Measurements from ENCODE around the gene PPIG.
"Not testable (repeated sequence)": the region's sequence is repeated elsewhere in the genome, so short reads cannot be mapped to it uniquely, and the experiment has no call there.

PPIG gene

GRCh38 chr2:169596546-169596945, 12.4 kb downstream of the PPIG start:
- DNase-seq: not testable (repeated sequence)

- DNase-seq: no peak
Observed at GRCh38 chr2:169598982-169599381, 14.8 kb downstream of the PPIG start.

- DNase-seq: no peak
Observed at GRCh38 chr2:169599568-169599967, 15.4 kb downstream of the PPIG start.

- no peak for DNase-seq
Observed at GRCh38 chr2:169609264-169609663, 25.1 kb downstream of the PPIG start.

GRCh38 chr2:169613876-169614275, 29.7 kb downstream of the PPIG start:
- no peak for DNase-seq

- DNase-seq: not testable (repeated sequence)
Observed at GRCh38 chr2:169615982-169616381, 31.8 kb downstream of the PPIG start.

- no peak for DNase-seq
Observed at GRCh38 chr2:169619946-169620345, 35.8 kb downstream of the PPIG start.

GRCh38 chr2:169620509-169620908, 36.4 kb downstream of the PPIG start:
- no peak for DNase-seq

- no peak for DNase-seq
Observed at GRCh38 chr2:169623235-169623634, 39.1 kb downstream of the PPIG start.

- DNase-seq: no peak
Observed at GRCh38 chr2:169625781-169626180, 41.6 kb downstream of the PPIG start.

GRCh38 chr2:169636440-169637097, 52.4 kb downstream of the PPIG start:
- no peak for DNase-seq

- no peak for DNase-seq
Observed at GRCh38 chr2:169637620-169638019, 53.5 kb downstream of the PPIG start.

- DNase-seq: no peak
Observed at GRCh38 chr2:169640104-169640503, 56.0 kb downstream of the PPIG start.

GRCh38 chr2:169641464-169641863, 57.3 kb downstream of the PPIG start:
- no peak for DNase-seq

- DNase-seq: no peak
Observed at GRCh38 chr2:169644173-169644572, 60.0 kb downstream of the PPIG start.

GRCh38 chr2:169647496-169647895, 63.3 kb downstream of the PPIG start:
- no peak for DNase-seq

- DNase-seq: no peak
Observed at GRCh38 chr2:169649278-169649677, 65.1 kb downstream of the PPIG start.

GRCh38 chr2:169653636-169654035, 69.5 kb downstream of the PPIG start:
- DNase-seq: no peak

- no peak for DNase-seq
Observed at GRCh38 chr2:169656164-169656563, 72.0 kb downstream of the PPIG start.

- DNase-seq: no peak
Observed at GRCh38 chr2:169658877-169659276, 74.7 kb downstream of the PPIG start.

GRCh38 chr2:169659320-169659719, 75.2 kb downstream of the PPIG start:
- DNase-seq: peak; percentile 65

GRCh38 chr2:169661265-169661664, 77.1 kb downstream of the PPIG start:
- no peak for DNase-seq

GRCh38 chr2:169662744-169663143, 78.6 kb downstream of the PPIG start:
- peak; percentile 79 for DNase-seq

- DNase-seq: no peak
Observed at GRCh38 chr2:169663247-169663646, 79.1 kb downstream of the PPIG start.

- no peak for DNase-seq
Observed at GRCh38 chr2:169664600-169664977, 80.4 kb downstream of the PPIG start.

All from hematopoietic multipotent progenitor cell treated with erythropoietin and hydrocortisone succinate and interleukin-3 and kit ligand, for 4 days (in vitro differentiated cells).